ENCODE data around the gene SYNE2.

SYNE2 gene

DNA sequence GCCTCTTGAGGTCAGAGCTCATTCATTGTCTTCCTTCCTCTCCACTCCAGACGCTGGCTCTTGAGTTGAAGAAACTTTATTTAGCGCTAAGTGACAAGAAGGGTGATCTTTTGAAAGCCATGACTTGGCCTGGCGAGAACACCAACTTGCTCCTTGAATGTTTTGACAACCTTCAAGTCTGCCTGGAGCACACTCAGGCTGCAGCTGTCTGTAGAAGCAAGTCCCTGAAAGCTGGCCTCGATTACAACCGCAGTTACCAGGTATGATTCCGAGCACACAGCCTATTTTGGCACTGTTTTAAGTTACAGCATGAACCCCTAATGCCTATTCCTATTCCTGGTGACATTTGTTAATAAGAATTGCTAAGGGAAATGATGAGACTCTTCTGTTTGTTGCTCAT lies 273.7 kb downstream of the SYNE2 start:
- no peak overlapping the region for H3K4me3 ChIP-seq (ENCODE audit: low read depth, low read length)
- H2AFZ ChIP-seq: no peak overlapping the region
- H3K4me1 ChIP-seq: no peaks in the 10 kb centered on the region
- no peaks in the 10 kb centered on the region for H3K36me3 ChIP-seq (ENCODE audit: control insufficient read depth, insufficient read depth, low read length)
- no peak overlapping the region for H3K27ac ChIP-seq
- no peaks in the 10 kb centered on the region for H3K79me2 ChIP-seq
- no peak overlapping the region for H3K9ac ChIP-seq
- H3K27me3 ChIP-seq (ENCODE audit: control insufficient read depth, insufficient read depth, low read length): no peaks in the 10 kb centered on the region
- no peak overlapping the region for H3K4me2 ChIP-seq (ENCODE audit: low read length)
- TF ChIP-seq CTCF (IDR thresholded peaks at IDR 0.05): no peak
- H3K9me3 ChIP-seq (ENCODE audit: control insufficient read depth, low read length): no peaks in the 10 kb centered on the region

GRCh38 chr14:64137657-64138290 lies 285.0 kb downstream of the SYNE2 start:
- H3K4me2 ChIP-seq (ENCODE audit: low read length): no peak overlapping the region
- no peak overlapping the region for H3K27ac ChIP-seq
- H3K4me1 ChIP-seq: no peaks in the 10 kb centered on the region
- H3K27me3 ChIP-seq (ENCODE audit: control insufficient read depth, insufficient read depth, low read length): no peaks in the 10 kb centered on the region
- no peaks in the 10 kb centered on the region for H3K36me3 ChIP-seq (ENCODE audit: control insufficient read depth, insufficient read depth, low read length)
- no peak overlapping the region for H3K9ac ChIP-seq
- H3K9me3 ChIP-seq (ENCODE audit: control insufficient read depth, low read length): no peaks in the 10 kb centered on the region
- H2AFZ ChIP-seq: no peak overlapping the region
- H3K79me2 ChIP-seq: no peaks in the 10 kb centered on the region
- TF ChIP-seq CTCF (IDR thresholded peaks at IDR 0.05): peak; percentile 51
- H3K4me3 ChIP-seq (ENCODE audit: low read depth, low read length): no peak overlapping the region

DNA sequence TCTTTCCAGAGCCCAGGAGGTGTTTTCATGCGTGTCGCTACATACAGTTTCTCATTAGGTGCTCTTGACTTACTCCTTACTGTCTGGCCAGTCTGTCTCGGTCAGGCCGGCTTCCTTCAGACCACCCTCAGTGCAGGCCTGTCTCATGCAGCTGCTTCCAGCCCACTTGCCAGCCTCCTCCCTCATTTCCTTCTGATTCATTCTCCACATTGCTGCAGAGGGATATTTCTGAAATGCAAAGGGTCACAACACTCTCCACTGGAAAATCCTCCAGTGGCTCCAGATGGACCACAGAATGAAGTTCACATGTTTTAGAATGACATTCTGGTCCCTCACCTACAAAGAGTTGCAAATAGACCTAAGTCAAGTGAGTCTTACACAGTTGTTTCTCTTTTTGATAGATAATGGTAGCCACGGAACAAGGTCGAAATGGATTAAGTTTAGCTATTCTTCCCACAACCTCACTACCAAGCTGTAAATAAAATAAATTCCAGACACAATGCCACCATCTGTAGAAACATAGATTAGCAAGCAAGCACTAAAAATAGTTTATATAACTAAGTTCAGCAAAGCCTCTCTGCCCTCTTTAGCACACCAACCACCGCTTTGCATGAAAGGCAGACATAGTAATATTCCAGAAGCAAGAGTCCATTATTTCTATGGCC lies 294.5 kb downstream of the SYNE2 start:
- Histone ChIP-seq H3K27me3 (ENCODE audit: control insufficient read depth, insufficient read depth, low read length) (no peaks in the 10 kb centered on the region), H3K79me2 (no peaks in the 10 kb centered on the region), H3K4me1 (no peaks in the 10 kb centered on the region), H3K9ac (no peak overlapping the region), H3K27ac (no peak overlapping the region), H3K9me3 (ENCODE audit: control insufficient read depth, low read length) (no peaks in the 10 kb centered on the region), H3K36me3 (ENCODE audit: control insufficient read depth, insufficient read depth, low read length) (no peaks in the 10 kb centered on the region), H3K4me2 (ENCODE audit: low read length) (no peak overlapping the region), H3K4me3 (ENCODE audit: low read depth, low read length) (no peak overlapping the region), H2AFZ (no peak overlapping the region)
- no peak for TF ChIP-seq CTCF (IDR thresholded peaks at IDR 0.05)

- Histone ChIP-seq H3K36me3 (ENCODE audit: control insufficient read depth, insufficient read depth, low read length) (no peaks in the 10 kb centered on the region), H3K4me3 (ENCODE audit: low read depth, low read length) (no peak overlapping the region), H2AFZ (no peak overlapping the region), H3K27ac (no peak overlapping the region), H3K79me2 (no peaks in the 10 kb centered on the region), H3K27me3 (ENCODE audit: control insufficient read depth, insufficient read depth, low read length) (no peaks in the 10 kb centered on the region), H3K9ac (no peak overlapping the region), H3K4me1 (no peaks in the 10 kb centered on the region), H3K4me2 (ENCODE audit: low read length) (no peak overlapping the region), H3K9me3 (ENCODE audit: control insufficient read depth, low read length) (no peaks in the 10 kb centered on the region)
- no peak for TF ChIP-seq CTCF (IDR thresholded peaks at IDR 0.05)
Measured at GRCh38 chr14:64149921-64150320, 297.1 kb downstream of the SYNE2 start.

DNA sequence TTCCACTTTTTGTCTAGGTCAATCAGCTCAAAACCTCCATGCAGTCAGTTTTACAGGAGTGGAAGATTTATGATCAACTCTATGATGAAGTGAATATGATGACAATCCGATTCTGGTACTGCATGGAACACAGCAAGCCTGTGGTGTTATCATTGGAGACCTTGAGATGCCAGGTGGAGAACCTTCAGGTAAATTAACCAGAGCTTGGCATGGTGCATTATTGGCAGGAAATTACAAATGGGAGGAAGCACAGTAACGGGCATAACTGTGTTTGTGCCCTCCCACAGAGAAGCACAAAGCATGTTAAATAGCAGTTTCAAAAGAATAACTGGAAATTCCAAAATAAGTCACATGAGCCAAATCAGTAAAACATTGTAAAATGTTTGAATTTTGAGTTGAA lies 305.8 kb downstream of the SYNE2 start:
- no peaks in the 10 kb centered on the region for H3K36me3 ChIP-seq (ENCODE audit: control insufficient read depth, insufficient read depth, low read length)
- no peak for TF ChIP-seq CTCF (IDR thresholded peaks at IDR 0.05)

More for the DNA sequence above, 305.8 kb downstream of the SYNE2 start:
- H3K9ac ChIP-seq: no peak overlapping the region
- no peak overlapping the region for H3K4me2 ChIP-seq (ENCODE audit: low read length)
- no peak overlapping the region for H3K4me3 ChIP-seq (ENCODE audit: low read depth, low read length)
- H2AFZ ChIP-seq: no peak overlapping the region
- H3K79me2 ChIP-seq: no peaks in the 10 kb centered on the region
- H3K9me3 ChIP-seq (ENCODE audit: control insufficient read depth, low read length): no peaks in the 10 kb centered on the region
- no peaks in the 10 kb centered on the region for H3K4me1 ChIP-seq
- H3K27me3 ChIP-seq (ENCODE audit: control insufficient read depth, insufficient read depth, low read length): no peaks in the 10 kb centered on the region
- no peak overlapping the region for H3K27ac ChIP-seq
